Esophagus (tissue), 2 donors: Measurements from ENCODE around the gene RHBDD3. TPM values are rescaled to one million over a fixed set of nuclear protein-coding genes. Genes with fewer than 3 reads are reported as not detected.
"Not testable (repeated sequence)": the region's sequence is repeated elsewhere in the genome, so short reads cannot be mapped to it uniquely, and the experiment has no call there.

Experiments used
- H3K27ac ChIP-seq, 2 donors: one replicate each; pipeline ENCODE4 v1.5.1; 2013; ENCODE audit warnings: low read depth in 2 of 2, mild to moderate bottlenecking in 2 of 2, inconsistent platforms in 1 of 2, low read length in 1 of 2, moderate library complexity in 1 of 2
- H3K27me3 ChIP-seq, 2 donors: one replicate each; pipeline ENCODE4 v1.6.1; 2013; ENCODE audit warnings: low read length in 2 of 2, control low read depth in 1 of 2, mild to moderate bottlenecking in 1 of 2; ENCODE audit not compliant: insufficient read depth in 2 of 2, control insufficient read depth in 1 of 2
- H3K36me3 ChIP-seq, 2 donors: one replicate each; pipeline ENCODE4 v1.6.1; 2013; ENCODE audit warnings: low read length in 1 of 2; ENCODE audit not compliant: control insufficient read depth in 2 of 2, insufficient read depth in 2 of 2
- H3K4me1 ChIP-seq, 2 donors: one replicate each; pipeline ENCODE4 v1.6.1; 2013; ENCODE audit warnings: low read length in 1 of 2; ENCODE audit not compliant: control insufficient read depth in 2 of 2, insufficient read depth in 2 of 2
- H3K4me3 ChIP-seq, 2 donors: one replicate each; pipeline ENCODE4 v1.5.1; 2013; ENCODE audit warnings: low read length in 2 of 2, mild to moderate bottlenecking in 2 of 2, low read depth in 1 of 2, moderate library complexity in 1 of 2
- H3K9me3 ChIP-seq, 2 donors: one replicate each; pipeline ENCODE4 v1.6.1; 2013; ENCODE audit warnings: mild to moderate bottlenecking in 2 of 2, low read depth in 1 of 2, low read length in 1 of 2, moderate library complexity in 1 of 2; ENCODE audit not compliant: control insufficient read depth in 2 of 2, insufficient read depth in 1 of 2
- WGBS, 2 donors: extraction: QIAGEN DNeasy Blood & Tissue Kit; methylation state at CpG; one replicate each; pipeline ENCODE4 v1.1.7; 2013; 5-methylcytosine and 5-hydroxymethylcytosine counted together
- polyA plus RNA-seq, 2 donors: library from polyadenylated mRNA; stranded (reverse); fragments of 200-250 nt; gene quantifications; one replicate each; pipeline ENCODE4 v1.2.3, GENCODE V29; 2013
- donor health status: healthy with polysubstance abuse.
- donor health status: Bipolar disorder and iron deficiency.

The RHBDD3 gene
- polyA plus RNA-seq, 2 donors, result 15.1 to 20.9 TPM

GRCh38 chr22:29219881-29220670, 47.7 kb downstream of the RHBDD3 start:
- no peak overlapping the region for H3K27ac ChIP-seq
- WGBS, 2 donors, result 70 to 76% methylated on average over 14 of the region's 14 CpGs
- H3K36me3 ChIP-seq, result no peaks in the 10 kb centered on the region
- H3K9me3 ChIP-seq, result no peaks in the 10 kb centered on the region
- H3K27me3 ChIP-seq, result no peaks in the 10 kb centered on the region
- H3K4me1 ChIP-seq, result peaks cover 0 to 3% of the 10 kb centered on the region in 2 donors
- H3K4me3 ChIP-seq, result no peak overlapping the region

DNA sequence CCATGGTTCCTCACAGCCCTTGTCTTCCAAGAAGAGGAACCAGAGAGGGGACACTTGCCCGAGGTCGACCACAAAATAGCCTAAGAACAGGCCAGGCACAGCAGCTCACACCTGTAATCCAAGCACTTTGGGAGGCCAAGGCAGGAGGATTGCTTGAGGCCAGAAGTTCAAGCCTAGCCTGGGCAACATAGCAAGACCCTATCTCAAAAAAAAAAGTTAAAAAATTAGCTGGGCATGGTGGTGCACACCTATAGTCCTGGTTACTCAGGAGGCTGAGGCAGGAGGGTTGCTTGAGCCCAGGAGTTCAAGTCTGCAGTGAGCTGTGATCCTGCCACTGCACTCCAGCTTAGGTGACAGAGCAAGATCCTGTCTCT, 48.4 kb downstream of the RHBDD3 start:
- 77 to 88% methylated on average over 2 of the region's 2 CpGs for WGBS, 2 donors
- H3K36me3 ChIP-seq, H3K27me3 ChIP-seq: not testable (repeated sequence)

GRCh38 chr22:29218758-29219408, 48.9 kb downstream of the RHBDD3 start:
- Histone ChIP-seq H3K4me3 (no peak overlapping the region), H3K9me3 (no peaks in the 10 kb centered on the region), H3K4me1 (no peaks in the 10 kb centered on the region), H3K27me3 (no peaks in the 10 kb centered on the region), H3K27ac (no peak overlapping the region), H3K36me3 (no peaks in the 10 kb centered on the region)
- WGBS, 2 donors, result 90 to 91% methylated on average over 11 of the region's 11 CpGs

More for the DNA sequence above, 48.4 kb downstream of the RHBDD3 start:
- not testable (repeated sequence) for H3K4me3 ChIP-seq, H3K9me3 ChIP-seq, H3K27ac ChIP-seq, H3K4me1 ChIP-seq

DNA sequence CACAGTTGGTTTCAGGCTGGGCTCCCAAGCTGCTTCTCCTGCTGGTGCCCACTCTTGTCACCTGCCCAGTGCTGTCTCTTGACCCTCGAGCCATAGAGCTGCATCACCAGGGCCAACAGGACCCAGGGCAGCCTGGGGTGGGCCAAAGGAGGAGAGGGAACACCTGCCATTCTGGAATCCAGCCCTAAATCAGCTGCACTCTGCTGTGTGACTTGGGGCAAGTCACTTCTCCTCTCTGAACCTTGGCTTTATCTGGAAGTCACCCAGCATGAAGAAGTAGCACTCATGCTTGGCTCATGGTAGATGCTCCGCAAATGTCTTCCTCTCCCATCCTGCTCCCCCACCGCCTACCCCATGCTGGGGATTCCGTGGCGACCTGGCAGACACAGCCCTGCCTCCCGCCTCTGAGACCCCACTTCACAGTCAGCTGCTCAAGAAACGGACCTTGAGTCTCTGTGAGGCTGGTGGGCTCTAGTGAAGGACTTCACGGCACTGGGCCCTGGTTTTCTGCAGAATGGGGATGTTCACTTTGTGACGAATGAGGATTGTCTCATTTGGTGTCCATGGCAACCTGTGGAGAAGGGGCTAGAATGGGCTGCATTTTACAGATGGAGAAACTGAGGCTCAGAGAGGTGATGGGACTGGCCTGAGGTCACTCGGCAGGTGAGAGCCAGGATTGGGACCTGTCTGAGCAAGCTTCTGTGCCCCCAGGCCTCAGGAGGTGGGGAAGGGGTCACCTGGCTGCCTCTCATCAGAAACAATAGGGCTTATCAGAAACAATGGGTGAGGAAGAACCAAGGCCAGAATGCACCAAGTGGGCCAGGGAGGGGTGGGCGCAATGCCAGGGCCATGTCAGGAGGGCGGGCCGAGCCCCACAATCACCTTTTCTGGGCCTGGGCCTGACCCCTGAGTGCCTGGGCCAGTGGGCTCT, 49.7 kb downstream of the RHBDD3 start:
- no peaks in the 10 kb centered on the region for H3K36me3 ChIP-seq
- H3K27me3 ChIP-seq, result no peaks in the 10 kb centered on the region
- 75 to 82% methylated on average over 13 of the region's 13 CpGs for WGBS, 2 donors
- no peaks in the 10 kb centered on the region for H3K4me1 ChIP-seq
- H3K9me3 ChIP-seq, result no peaks in the 10 kb centered on the region
- H3K4me3 ChIP-seq, result no peak overlapping the region
- no peak overlapping the region for H3K27ac ChIP-seq

DNA sequence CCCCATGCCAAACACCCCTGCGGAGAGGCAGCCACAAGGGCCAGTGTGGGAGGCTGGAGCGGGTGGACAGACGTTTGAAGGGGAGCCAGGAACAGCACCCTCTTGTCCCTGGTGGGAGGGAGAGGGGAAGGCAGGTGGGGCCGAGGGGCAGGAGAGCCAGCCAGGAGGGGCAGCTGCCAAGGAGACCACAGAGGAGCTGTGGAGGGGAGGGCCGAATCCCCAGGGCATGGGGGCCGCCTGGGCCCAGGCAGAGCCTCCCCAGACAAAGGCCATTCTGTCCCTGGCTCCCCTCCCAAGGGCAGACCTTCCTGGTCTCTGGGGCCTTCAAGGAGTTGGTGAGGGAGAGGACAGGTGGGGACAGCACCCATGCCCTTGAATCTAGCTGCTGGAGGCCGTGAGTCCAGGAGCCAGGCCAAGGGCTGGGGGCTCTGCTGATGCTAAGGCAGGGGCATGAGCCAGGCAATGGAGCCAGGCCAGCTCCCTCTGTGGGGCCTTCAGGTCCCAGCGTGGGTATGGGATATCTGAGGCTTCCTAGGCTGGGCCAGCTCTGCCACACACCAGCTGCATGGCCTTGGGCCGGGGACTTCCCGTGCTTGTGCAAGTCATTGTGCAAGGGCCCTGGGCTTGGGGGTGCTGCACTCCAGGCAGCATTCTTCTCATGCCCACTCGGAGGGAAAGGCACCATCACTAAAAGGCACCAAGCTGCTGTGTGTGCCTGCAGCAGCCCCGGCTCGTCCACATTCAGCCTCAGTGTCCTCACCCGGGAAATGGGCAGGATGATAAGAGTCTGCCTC, 50.7 kb downstream of the RHBDD3 start:
- Histone ChIP-seq H3K4me1 (no peaks in the 10 kb centered on the region), H3K27me3 (no peaks in the 10 kb centered on the region), H3K4me3 (no peak overlapping the region), H3K36me3 (no peaks in the 10 kb centered on the region), H3K9me3 (no peaks in the 10 kb centered on the region), H3K27ac (no peak overlapping the region)
- 60 to 61% methylated on average over 12 to 14 of the region's 14 CpGs for WGBS, 2 donors

- H3K4me1 ChIP-seq, result peaks cover 0 to 3% of the 10 kb centered on the region in 2 donors
- no peaks in the 10 kb centered on the region for H3K36me3 ChIP-seq
- H3K27me3 ChIP-seq, result no peaks in the 10 kb centered on the region
- no peaks in the 10 kb centered on the region for H3K9me3 ChIP-seq
- WGBS, 2 donors, result 84 to 88% methylated on average over 14 of the region's 14 CpGs
- no peak overlapping the region for H3K27ac ChIP-seq
- H3K4me3 ChIP-seq, result no peak overlapping the region
These were observed 51.5 kb downstream of the RHBDD3 start for GRCh38 chr22:29216011-29216872.

- no peak overlapping the region for H3K27ac ChIP-seq
- H3K4me3 ChIP-seq, result no peak overlapping the region
- H3K4me1 ChIP-seq, result peaks cover 0 to 4% of the 10 kb centered on the region in 2 donors
- H3K9me3 ChIP-seq, result no peaks in the 10 kb centered on the region
- H3K27me3 ChIP-seq, result no peaks in the 10 kb centered on the region
- H3K36me3 ChIP-seq, result no peaks in the 10 kb centered on the region
- 91 to 96% methylated on average over 14 of the region's 14 CpGs for WGBS, 2 donors
These were observed 52.5 kb downstream of the RHBDD3 start for GRCh38 chr22:29215012-29215860.

DNA sequence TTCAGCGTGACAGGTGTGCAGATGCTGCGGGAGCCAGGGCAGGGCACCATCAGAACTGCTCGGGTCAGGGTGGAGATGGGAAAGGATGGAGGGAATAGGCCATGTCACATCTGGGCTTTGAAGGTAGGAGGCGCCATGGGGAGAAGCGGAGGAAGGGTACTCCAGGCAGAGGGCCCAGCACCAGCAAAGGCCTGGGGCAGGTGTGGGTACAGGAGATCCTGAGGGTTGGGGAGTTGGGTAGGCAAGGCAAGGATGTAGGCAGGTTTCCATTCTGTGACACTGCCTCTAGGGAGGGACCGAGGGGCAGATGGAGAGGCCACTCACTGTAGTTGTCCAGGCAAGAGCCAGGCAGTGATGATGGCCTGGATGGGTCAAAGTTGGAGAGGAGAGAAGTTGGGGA, 53.5 kb downstream of the RHBDD3 start:
- no peak overlapping the region for H3K4me3 ChIP-seq
- no peaks in the 10 kb centered on the region for H3K27me3 ChIP-seq
- no peak overlapping the region for H3K27ac ChIP-seq
- H3K9me3 ChIP-seq, result no peaks in the 10 kb centered on the region
- no peaks in the 10 kb centered on the region for H3K36me3 ChIP-seq
- peaks cover 0 to 4% of the 10 kb centered on the region in 2 donors for H3K4me1 ChIP-seq
- 95% methylated on average over 6 of the region's 6 CpGs for WGBS, 2 donors
